Femur (tissue), 1 donor: ENCODE data around the gene DUOX1.

Experiments
- DNase-seq: peaks from one replicate; pipeline ENCODE4 v3.0.0-alpha.2; 2017

DUOX1 gene

GRCh38 chr15:45168751-45169551 lies 39.2 kb downstream of the DUOX1 start:
- DNase-seq: no peak

- DNase-seq: no peak
Measured at GRCh38 chr15:45169608-45170480, 40.0 kb downstream of the DUOX1 start.

- DNase-seq: no peak
Measured at GRCh38 chr15:45171912-45172311, 42.1 kb downstream of the DUOX1 start.

GRCh38 chr15:45174069-45174468 lies 44.3 kb downstream of the DUOX1 start:
- DNase-seq: no peak

- no peak for DNase-seq
Measured at GRCh38 chr15:45174577-45174976, 44.8 kb downstream of the DUOX1 start.

- DNase-seq: no peak
Measured at GRCh38 chr15:45177285-45177684, 47.5 kb downstream of the DUOX1 start.

GRCh38 chr15:45179221-45179985 lies 49.6 kb downstream of the DUOX1 start:
- DNase-seq: no peak

GRCh38 chr15:45180201-45180600 lies 50.4 kb downstream of the DUOX1 start:
- peak; percentile 15 for DNase-seq

GRCh38 chr15:45180648-45181436 lies 51.0 kb downstream of the DUOX1 start:
- DNase-seq: no peak

GRCh38 chr15:45181491-45182285 lies 51.9 kb downstream of the DUOX1 start:
- no peak for DNase-seq

- no peak for DNase-seq
Measured at GRCh38 chr15:45182996-45183395, 53.2 kb downstream of the DUOX1 start.

GRCh38 chr15:45183511-45183910 lies 53.7 kb downstream of the DUOX1 start:
- DNase-seq: no peak

- no peak for DNase-seq
Measured at GRCh38 chr15:45184562-45185041, 54.8 kb downstream of the DUOX1 start.

GRCh38 chr15:45185069-45185779 lies 55.4 kb downstream of the DUOX1 start:
- DNase-seq: no peak

GRCh38 chr15:45185903-45186770 lies 56.3 kb downstream of the DUOX1 start:
- no peak for DNase-seq

- no peak for DNase-seq
Measured at GRCh38 chr15:45186771-45187577, 57.2 kb downstream of the DUOX1 start.

- DNase-seq: no peak
Measured at GRCh38 chr15:45187578-45187893, 57.7 kb downstream of the DUOX1 start.

GRCh38 chr15:45187894-45188830 lies 58.4 kb downstream of the DUOX1 start, which contains the start of gene SHF:
Gene SHF, minus strand, starts transcription at chr15:45187966. Its CDS starts 15 bp downstream, at chr15:45187951.
- peak; percentile 84 for DNase-seq
